ENCODE results near the gene HERPUD1. TPM values are rescaled to one million over a fixed set of nuclear protein-coding genes. Genes with fewer than 3 reads are reported as not detected.

Gene HERPUD1
- total and polyA plus RNA-seq, 9 of the 15 experiments (the other 6 are each of a cell fraction or from before 2014, with no cell fraction given): 14.2 to 60.7 (median 37.4) TPM

GRCh38 chr16:56946767-56947603 lies 15.0 kb downstream of the HERPUD1 start (continued):
- TF ChIP-seq POLR2B (IDR thresholded peaks at IDR 0.05; ENCODE audit: low read depth, partially characterized antibody): peak; percentile 71
- no peak for TF ChIP-seq GATAD2B (IDR thresholded peaks at IDR 0.05; ENCODE audit: borderline replicate concordance)
- 0 out of 2 replicates have a peak, but pooled peaks have one; percentile 16 for TF ChIP-seq RHOXF2B (CRISPR knock-in tag; conservative IDR thresholded peaks at IDR 0.05)
- TF ChIP-seq SUPT5H (IDR thresholded peaks at IDR 0.05): peak; percentile 59
- TF ChIP-seq HDGF (IDR thresholded peaks at IDR 0.05): no peak
- TF ChIP-seq POLR2AphosphoS2 (IDR thresholded peaks at IDR 0.05; ENCODE audit: low read length): peak; percentile 83
- no peak for TF ChIP-seq ETS1 (conservative IDR thresholded peaks at IDR 0.05; ENCODE audit: control insufficient read depth, low read depth, low read length)

GRCh38 chr16:56947604-56947995 lies 15.7 kb downstream of the HERPUD1 start:
- Histone ChIP-seq H2AFZ (ENCODE audit: low read depth, low read length) (no peak overlapping the region), H3K4me1 (replicated peaks in 1 of 2; ENCODE audit: control insufficient read depth in 2 of 2, insufficient read depth in 2 of 2, low read length in 2 of 2) (no peaks in the 10 kb centered on the region), H3K79me2 (ENCODE audit: control insufficient read depth, insufficient read depth, low read length) (no peaks in the 10 kb centered on the region), H3K4me2 (ENCODE audit: insufficient read depth, low read length) (no peak overlapping the region), H3K9me3 (replicated peaks; ENCODE audit: control insufficient read depth, insufficient read depth, low read depth, low read length) (no peaks in the 10 kb centered on the region), H3K4me3 (no peak overlapping the region), H3K27ac (ENCODE audit: extremely low read depth, low read depth, low read length) (no peak overlapping the region), H3K9ac (ENCODE audit: insufficient read depth in 1 of 2, low read depth in 2 of 2, low read length in 2 of 2) (no peak overlapping the region), H3K27me3 (ENCODE audit: control insufficient read depth in 2 of 2, insufficient read depth in 2 of 2, low read length in 2 of 2) (no peaks in the 10 kb centered on the region; a peak in 1 of 5 replicates), H3K9me1 (ENCODE audit: control insufficient read depth, insufficient read depth, low read length) (no peaks in the 10 kb centered on the region), H4K20me1 (replicated peaks; ENCODE audit: control insufficient read depth, insufficient read depth, low read length) (peaks cover 6% of the 10 kb centered on the region; the same call in 1 of the 2 replicates), H3K36me3 (ENCODE audit: control insufficient read depth, insufficient read depth, low read length) (peaks cover 28% of the 10 kb centered on the region)
- BruUV-seq (replicated peaks): no TSS peak
- no peak for DNase-seq (ENCODE audit: extremely low read depth in 1 of 4, low spot score in 3 of 4)
- intact Hi-C loops (cut with micrococcal nuclease) (no loop called here), in situ Hi-C loops (cut with MboI) (no loop called here)
- POLR2A ChIA-PET: interaction anchor here (0.6 to 8.4 kb wide), 11 partner anchors 9 to 375 kb away, joined by 3 to 102 read pairs (median 3); partner anchors contain the start of gene HERPUD1
- no peak for FAIRE-seq
- WGBS (ENCODE audit: insufficient coverage, low coverage, missing lambda C conversion rate): 33% methylated on average over 2 of the region's 2 CpGs
- ATAC-seq: no peak
- CTCF ChIA-PET (ENCODE audit: low intra/inter-chr PET ratio): interaction anchor here (0.6 kb wide), 1 partner anchor 418 kb away, joined by 3 read pairs; no protein-coding TSS in a partner anchor
- TF ChIP-seq PYGO2 (tag; IDR thresholded peaks at IDR 0.05): no peak
- TF ChIP-seq ATF4 (CRISPR knock-in tag; IDR thresholded peaks at IDR 0.05): no peak
- TF ChIP-seq ZNF197 (CRISPR knock-in tag; IDR thresholded peaks at IDR 0.05; ENCODE audit: low read depth): no peak
- no peak for TF ChIP-seq ZNF655 (CRISPR knock-in tag; IDR thresholded peaks at IDR 0.05)
- TF ChIP-seq RHOXF2B (CRISPR knock-in tag; conservative IDR thresholded peaks at IDR 0.05): no peak
- TF ChIP-seq JUND (IDR thresholded peaks at IDR 0.05; ENCODE audit: borderline replicate concordance, low read depth, low read length): no peak
- no peak for TF ChIP-seq JUND (tag; IDR thresholded peaks at IDR 0.05; ENCODE audit: borderline replicate concordance, low read depth, low read length)
- TF ChIP-seq ZNF639 (CRISPR knock-in tag; conservative IDR thresholded peaks at IDR 0.05 in 1 of 2, IDR thresholded peaks at IDR 0.05 in 1 of 2): no peak
- TF ChIP-seq FIP1L1 (IDR thresholded peaks at IDR 0.05; ENCODE audit: low read depth, low read length, poor library complexity, severe bottlenecking): no peak
